ENCODE measurements around the gene TEX38. TPM values are rescaled to one million over a fixed set of nuclear protein-coding genes. Genes with fewer than 3 reads are reported as not detected.
"Not testable (repeated sequence)": the region's sequence is repeated elsewhere in the genome, so short reads cannot be mapped to it uniquely, and the experiment has no call there.

Gene TEX38
- total and polyA plus RNA-seq, 3 experiments from 2014 or later: 0.37 TPM; not detected in 2

GRCh38 chr1:46691997-46692790, 20.5 kb downstream of the TEX38 start:
- Mint-ChIP-seq H3K27me3 (peaks cover 0 to 1% of the 10 kb centered on the region in 2 donors), H3K27ac (peak overlapping the region in 1 of 8 donors; percentile 17), H3K36me3 (peaks cover 25 to 97% (median 44%) of the 10 kb centered on the region in 3 donors), H3K4me1 (peaks cover 1 to 13% (median 7%) of the 10 kb centered on the region in 3 donors), H3K9me3 (peaks cover 0 to 2% (median 0%) of the 10 kb centered on the region in 5 donors), H3K4me3 (no peak overlapping the region)
- Histone ChIP-seq H3K4me3 (ENCODE audit: low read length) (no peak overlapping the region), H3K27me3 (ENCODE audit: insufficient read depth, low read length, poor library complexity, severe bottlenecking) (no peaks in the 10 kb centered on the region), H3K9me3 (ENCODE audit: low read length) (no peaks in the 10 kb centered on the region), H3K4me1 (ENCODE audit: insufficient read depth, low read length) (no peaks in the 10 kb centered on the region), H3K36me3 (ENCODE audit: insufficient read depth, low read length) (peaks cover 76% of the 10 kb centered on the region), H3K27ac (ENCODE audit: low read depth, low read length) (no peak overlapping the region)
- ChIA-PET POLR2A (no interaction called here), CTCF (interaction anchor here (0.8 kb wide), 1 partner anchor 33 kb away, joined by 3 read pairs; no protein-coding TSS in a partner anchor)
- DNase-seq: no peak

DNA sequence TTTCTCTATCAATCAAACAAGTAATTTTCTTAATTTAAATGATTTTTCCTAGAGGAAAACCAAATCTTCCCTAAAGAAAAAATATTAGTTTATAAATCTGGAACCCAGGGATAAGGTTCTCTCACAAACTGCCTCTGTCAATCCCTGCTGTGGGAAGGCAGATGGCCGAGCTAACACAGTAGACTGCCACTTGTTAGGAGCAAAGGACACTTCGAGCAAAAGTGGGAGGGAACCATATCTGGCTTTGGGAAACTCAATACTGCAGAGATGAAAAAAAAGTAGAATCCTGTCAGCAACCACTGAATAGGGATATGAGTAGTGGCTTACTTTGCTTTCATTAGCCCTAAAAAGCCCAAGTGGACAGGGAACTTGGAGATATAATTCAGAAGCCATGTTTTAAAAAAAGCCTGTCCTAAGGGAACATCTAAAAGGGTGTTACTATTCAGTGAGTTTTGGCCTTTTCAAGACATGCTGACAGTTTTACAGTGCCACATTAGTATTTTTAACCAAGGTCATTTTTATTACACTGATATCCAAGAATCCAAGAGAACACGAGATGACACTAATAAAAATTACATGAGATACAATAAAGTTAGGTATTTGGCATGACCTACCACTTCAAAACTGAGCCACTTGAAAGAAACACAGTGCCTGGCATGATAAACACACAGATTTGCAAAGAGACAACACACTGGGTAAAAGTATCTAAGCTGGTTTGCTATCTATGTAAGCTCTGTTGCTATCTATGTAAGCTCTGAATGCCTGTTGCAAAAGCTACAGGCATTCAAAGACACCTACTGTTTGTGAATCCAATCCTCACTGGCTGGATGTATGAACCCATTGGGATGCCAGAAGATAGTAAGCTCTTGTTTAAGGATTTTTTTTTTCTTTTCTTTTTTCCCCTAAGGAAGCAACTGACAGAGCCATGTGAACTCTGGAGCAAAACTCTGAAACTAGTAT, 21.4 kb downstream of the TEX38 start:
- peaks cover 0 to 2% (median 0%) of the 10 kb centered on the region in 5 donors for H3K9me3 Mint-ChIP-seq
- Histone ChIP-seq H3K27ac (ENCODE audit: low read depth, low read length) (no peak overlapping the region), H3K27me3 (ENCODE audit: insufficient read depth, low read length, poor library complexity, severe bottlenecking) (no peaks in the 10 kb centered on the region), H3K4me3 (ENCODE audit: low read length) (no peak overlapping the region), H3K4me1 (ENCODE audit: insufficient read depth, low read length) (no peaks in the 10 kb centered on the region), H3K36me3 (ENCODE audit: insufficient read depth, low read length) (peaks cover 67% of the 10 kb centered on the region), H3K9me3 (ENCODE audit: low read length) (no peaks in the 10 kb centered on the region)
- no peak overlapping the region for H3K4me3 Mint-ChIP-seq
- peaks cover 25 to 95% (median 41%) of the 10 kb centered on the region in 3 donors for H3K36me3 Mint-ChIP-seq
- CTCF ChIA-PET: no interaction called here
- peaks cover 6 to 17% (median 10%) of the 10 kb centered on the region in 3 donors for H3K4me1 Mint-ChIP-seq
- peaks cover 0 to 1% of the 10 kb centered on the region in 2 donors for H3K27me3 Mint-ChIP-seq
- H3K27ac Mint-ChIP-seq: peak overlapping the region in 4 of 8 donors; percentile 35 to 42 (median 38)
- POLR2A ChIA-PET: no interaction called here
- DNase-seq: no peak

DNA sequence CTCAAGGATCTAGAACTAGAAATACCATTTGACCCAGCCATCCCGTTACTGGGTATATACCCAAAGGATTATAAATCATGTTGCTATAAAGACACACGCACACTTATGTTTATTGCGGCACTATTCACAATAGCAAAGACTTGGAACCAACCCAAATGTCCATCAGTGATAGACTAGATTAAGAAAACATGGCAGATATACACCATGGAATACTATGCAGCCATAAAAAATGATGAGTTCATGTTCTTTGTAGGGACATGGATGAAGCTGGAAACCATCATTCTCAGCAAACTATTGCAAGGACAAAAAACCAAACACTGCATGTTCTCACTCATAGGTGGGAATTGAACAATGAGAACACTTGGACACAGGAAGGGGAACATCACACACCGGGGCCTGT, 23.0 kb downstream of the TEX38 start:
- Mint-ChIP-seq H3K36me3 (peaks cover 25 to 95% (median 35%) of the 10 kb centered on the region in 3 donors), H3K27ac (peak overlapping the region in 1 of 8 donors; percentile 43), H3K4me1 (peaks cover 16 to 31% (median 20%) of the 10 kb centered on the region in 3 donors)
- DNase-seq; POLR2A ChIA-PET; H3K9me3 Mint-ChIP-seq; H3K27ac ChIP-seq (ENCODE audit: low read depth, low read length); H3K9me3 ChIP-seq (ENCODE audit: low read length); H3K4me3 ChIP-seq (ENCODE audit: low read length); H3K4me3 Mint-ChIP-seq; H3K4me1 ChIP-seq (ENCODE audit: insufficient read depth, low read length); CTCF ChIA-PET; H3K27me3 ChIP-seq (ENCODE audit: insufficient read depth, low read length, poor library complexity, severe bottlenecking); H3K27me3 Mint-ChIP-seq: not testable (repeated sequence)
- peaks cover 61% of the 10 kb centered on the region for H3K36me3 ChIP-seq (ENCODE audit: insufficient read depth, low read length)

GRCh38 chr1:46697053-46697452, 25.4 kb downstream of the TEX38 start:
- Mint-ChIP-seq H3K9me3 (peaks cover 0 to 2% (median 0%) of the 10 kb centered on the region in 5 donors), H3K27ac (peak overlapping the region in 2 of 8 donors; percentile 38 to 66), H3K4me1 (peaks cover 34 to 53% (median 42%) of the 10 kb centered on the region in 3 donors), H3K36me3 (peaks cover 19 to 93% (median 32%) of the 10 kb centered on the region in 3 donors), H3K27me3 (no peaks in the 10 kb centered on the region), H3K4me3 (no peak overlapping the region)
- Histone ChIP-seq H3K9me3 (ENCODE audit: low read length) (no peaks in the 10 kb centered on the region), H3K27ac (ENCODE audit: low read depth, low read length) (no peak overlapping the region), H3K4me1 (ENCODE audit: insufficient read depth, low read length) (no peaks in the 10 kb centered on the region), H3K36me3 (ENCODE audit: insufficient read depth, low read length) (peaks cover 40% of the 10 kb centered on the region), H3K4me3 (ENCODE audit: low read length) (no peak overlapping the region), H3K27me3 (ENCODE audit: insufficient read depth, low read length, poor library complexity, severe bottlenecking) (no peaks in the 10 kb centered on the region)
- ChIA-PET CTCF (no interaction called here), POLR2A (no interaction called here)
- no peak for DNase-seq

GRCh38 chr1:46699666-46700065, 28.0 kb downstream of the TEX38 start:
- Histone ChIP-seq H3K36me3 (ENCODE audit: insufficient read depth, low read length) (peaks cover 31% of the 10 kb centered on the region), H3K27me3 (ENCODE audit: insufficient read depth, low read length, poor library complexity, severe bottlenecking) (no peaks in the 10 kb centered on the region), H3K4me3 (ENCODE audit: low read length) (no peak overlapping the region), H3K9me3 (ENCODE audit: low read length) (no peaks in the 10 kb centered on the region), H3K27ac (ENCODE audit: low read depth, low read length) (no peak overlapping the region), H3K4me1 (ENCODE audit: insufficient read depth, low read length) (no peaks in the 10 kb centered on the region)
- H3K4me1 Mint-ChIP-seq: peaks cover 39 to 69% (median 61%) of the 10 kb centered on the region in 3 donors
- H3K4me3 Mint-ChIP-seq: no peak overlapping the region
- H3K27me3 Mint-ChIP-seq: no peaks in the 10 kb centered on the region
- ChIA-PET POLR2A (no interaction called here), CTCF (no interaction called here)
- no peak for DNase-seq
- peaks cover 18 to 94% (median 37%) of the 10 kb centered on the region in 3 donors for H3K36me3 Mint-ChIP-seq
- peak overlapping the region in 7 of 8 donors; percentile 14 to 71 (median 49) for H3K27ac Mint-ChIP-seq
- peaks cover 0 to 2% (median 0%) of the 10 kb centered on the region in 5 donors for H3K9me3 Mint-ChIP-seq

- ChIA-PET CTCF (interaction anchor here (0.7 kb wide), 1 partner anchor 9 kb away, joined by 4 read pairs; no protein-coding TSS in a partner anchor), POLR2A (interaction anchor here (0.7 kb wide), 1 partner anchor 15 kb away, joined by 7 read pairs; no protein-coding TSS in a partner anchor)
- Mint-ChIP-seq H3K4me3 (no peak overlapping the region), H3K27me3 (no peaks in the 10 kb centered on the region), H3K4me1 (peaks cover 37 to 81% (median 57%) of the 10 kb centered on the region in 3 donors), H3K27ac (peak overlapping the region in 3 of 8 donors; percentile 29 to 58 (median 58)), H3K9me3 (no peaks in the 10 kb centered on the region), H3K36me3 (peaks cover 8 to 91% (median 10%) of the 10 kb centered on the region in 3 donors)
- H3K9me3 ChIP-seq (ENCODE audit: low read length): no peaks in the 10 kb centered on the region
- H3K4me3 ChIP-seq (ENCODE audit: low read length): no peak overlapping the region
- no peaks in the 10 kb centered on the region for H3K4me1 ChIP-seq (ENCODE audit: insufficient read depth, low read length)
- no peak overlapping the region for H3K27ac ChIP-seq (ENCODE audit: low read depth, low read length)
- no peak for DNase-seq
- H3K27me3 ChIP-seq (ENCODE audit: insufficient read depth, low read length, poor library complexity, severe bottlenecking): no peaks in the 10 kb centered on the region
- H3K36me3 ChIP-seq (ENCODE audit: insufficient read depth, low read length): peaks cover 37% of the 10 kb centered on the region
Observed at GRCh38 chr1:46703927-46704641, 32.4 kb downstream of the TEX38 start.

DNA sequence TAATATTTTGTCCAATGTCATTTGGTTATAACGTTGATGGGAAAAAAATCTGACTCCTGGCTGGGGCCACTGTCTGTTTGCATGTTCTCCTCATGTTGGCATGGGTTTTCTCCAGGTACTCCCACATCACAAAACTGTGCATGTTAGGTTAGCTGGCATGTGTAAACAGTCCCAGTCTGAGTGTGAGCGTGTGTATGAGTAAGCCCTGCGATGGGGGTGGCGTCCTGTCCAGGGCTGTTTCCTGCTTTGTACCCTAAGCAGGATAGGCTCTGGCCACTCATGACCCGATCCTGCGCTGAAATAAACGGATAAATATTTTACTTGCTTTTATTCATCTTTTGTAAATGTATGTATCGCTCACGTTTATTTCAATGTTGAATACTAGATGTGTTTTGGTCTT, 33.8 kb downstream of the TEX38 start:
- H3K36me3 ChIP-seq (ENCODE audit: insufficient read depth, low read length): peaks cover 30% of the 10 kb centered on the region
- Mint-ChIP-seq H3K9me3 (no peaks in the 10 kb centered on the region), H3K27ac (no peak overlapping the region), H3K4me3 (no peak overlapping the region), H3K27me3 (no peaks in the 10 kb centered on the region), H3K4me1 (peaks cover 35 to 80% (median 52%) of the 10 kb centered on the region in 3 donors), H3K36me3 (peaks cover 8 to 89% (median 11%) of the 10 kb centered on the region in 3 donors)
- no peaks in the 10 kb centered on the region for H3K27me3 ChIP-seq (ENCODE audit: insufficient read depth, low read length, poor library complexity, severe bottlenecking)
- H3K4me3 ChIP-seq (ENCODE audit: low read length): no peak overlapping the region
- no peak for DNase-seq
- H3K9me3 ChIP-seq (ENCODE audit: low read length): no peaks in the 10 kb centered on the region
- POLR2A ChIA-PET: no interaction called here
- CTCF ChIA-PET: no interaction called here
- H3K4me1 ChIP-seq (ENCODE audit: insufficient read depth, low read length): no peaks in the 10 kb centered on the region
- H3K27ac ChIP-seq (ENCODE audit: low read depth, low read length): no peak overlapping the region

Data from CD8-positive, alpha-beta memory T cell (primary cell).